Activated B cell treated with CpG ODN at 0.5 μM for 24 hours (primary cell): ENCODE results near the gene BICDL1. TPM values are rescaled to one million over a fixed set of nuclear protein-coding genes. Genes with fewer than 3 reads are reported as not detected.

Source experiments
- ATAC-seq: fragments of 200-7000 bp; cut with Tn5 transposase; one replicate; pipeline ENCODE4 v1.10.0; 2021; ENCODE audit warnings: low read depth, mild to moderate bottlenecking, moderate library complexity
- CTCF ChIA-PET: fragments of 350-600 bp; sonication (Branson Sonifier 250); formaldehyde crosslinking; loops from one replicate; lab custom pipeline; 2021; ENCODE audit warnings: antibody characterized with exemption; lab: Charles Lee
- POLR2A ChIA-PET: fragments of 350-600 bp; sonication (Branson Sonifier 250); formaldehyde crosslinking; loops from one replicate; lab custom pipeline; 2021; ENCODE audit warnings: antibody characterized with exemption; lab: Charles Lee
- DNase-seq: peaks from one replicate; pipeline ENCODE4 v3.0.0; 2022
- H3K27ac Mint-ChIP-seq: one replicate; pipeline ENCODE4 v1.8.0; 2020; ENCODE audit warnings: mixed read lengths
- H3K27me3 Mint-ChIP-seq: one replicate; pipeline ENCODE4 v1.8.0; 2021; ENCODE audit warnings: mixed read lengths
- H3K36me3 Mint-ChIP-seq: one replicate; pipeline ENCODE4 v1.8.0; 2021; ENCODE audit warnings: low read depth, mixed read lengths
- H3K4me1 Mint-ChIP-seq: one replicate; pipeline ENCODE4 v1.8.0; 2021; ENCODE audit warnings: mixed read lengths
- H3K4me3 Mint-ChIP-seq: one replicate; pipeline ENCODE4 v1.8.0; 2020; ENCODE audit warnings: mild to moderate bottlenecking, mixed read lengths
- H3K9me3 Mint-ChIP-seq: one replicate; pipeline ENCODE4 v1.8.0; 2020; ENCODE audit warnings: mixed read lengths
- intact Hi-C: fragments of 100-400 bp; cut with micrococcal nuclease; formaldehyde crosslinking; loops from one replicate; pipeline ENCODE4 v1.15.1; 2024
- total RNA-seq: library from RNA; stranded (reverse); gene quantifications from 2 replicates; pipeline ENCODE4 v1.2.3, GENCODE V29; 2022
- TF ChIP-seq, protein P1 (sequence below): fragments of 200-600 bp; IDR thresholded peaks from one replicate; pipeline ENCODE4 v1.8.0; 2022; ENCODE audit warnings: antibody characterized with exemption, mild to moderate bottlenecking

Gene BICDL1
- total RNA-seq, 1 donor from 2014 or later = 16.8 TPM

GRCh38 chr12:120130011-120130410 is 141.0 kb downstream of the BICDL1 start:
- no peaks in the 10 kb centered on the region for H3K27me3 Mint-ChIP-seq
- H3K36me3 Mint-ChIP-seq = peaks cover 82% of the 10 kb centered on the region
- ATAC-seq = no peak
- ChIA-PET CTCF (no interaction called here), POLR2A (no interaction called here)
- intact Hi-C loops = no loop called here
- peaks cover 29% of the 10 kb centered on the region for H3K4me1 Mint-ChIP-seq
- H3K27ac Mint-ChIP-seq = no peak overlapping the region
- no peak overlapping the region for H3K4me3 Mint-ChIP-seq
- no peak for DNase-seq
- no peaks in the 10 kb centered on the region for H3K9me3 Mint-ChIP-seq
- TF ChIP-seq, protein P1, sequence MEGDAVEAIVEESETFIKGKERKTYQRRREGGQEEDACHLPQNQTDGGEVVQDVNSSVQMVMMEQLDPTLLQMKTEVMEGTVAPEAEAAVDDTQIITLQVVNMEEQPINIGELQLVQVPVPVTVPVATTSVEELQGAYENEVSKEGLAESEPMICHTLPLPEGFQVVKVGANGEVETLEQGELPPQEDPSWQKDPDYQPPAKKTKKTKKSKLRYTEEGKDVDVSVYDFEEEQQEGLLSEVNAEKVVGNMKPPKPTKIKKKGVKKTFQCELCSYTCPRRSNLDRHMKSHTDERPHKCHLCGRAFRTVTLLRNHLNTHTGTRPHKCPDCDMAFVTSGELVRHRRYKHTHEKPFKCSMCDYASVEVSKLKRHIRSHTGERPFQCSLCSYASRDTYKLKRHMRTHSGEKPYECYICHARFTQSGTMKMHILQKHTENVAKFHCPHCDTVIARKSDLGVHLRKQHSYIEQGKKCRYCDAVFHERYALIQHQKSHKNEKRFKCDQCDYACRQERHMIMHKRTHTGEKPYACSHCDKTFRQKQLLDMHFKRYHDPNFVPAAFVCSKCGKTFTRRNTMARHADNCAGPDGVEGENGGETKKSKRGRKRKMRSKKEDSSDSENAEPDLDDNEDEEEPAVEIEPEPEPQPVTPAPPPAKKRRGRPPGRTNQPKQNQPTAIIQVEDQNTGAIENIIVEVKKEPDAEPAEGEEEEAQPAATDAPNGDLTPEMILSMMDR = no peak

GRCh38 chr12:120131116-120131515 is 142.1 kb downstream of the BICDL1 start:
- Mint-ChIP-seq H3K4me3 (no peak overlapping the region), H3K36me3 (peaks cover 88% of the 10 kb centered on the region), H3K27me3 (no peaks in the 10 kb centered on the region), H3K27ac (no peak overlapping the region), H3K4me1 (peaks cover 29% of the 10 kb centered on the region), H3K9me3 (no peaks in the 10 kb centered on the region)
- TF ChIP-seq, protein P1 = no peak
- intact Hi-C loops = no loop called here
- no peak for DNase-seq
- ATAC-seq = no peak
- CTCF ChIA-PET = interaction anchor here (1.6 kb wide), 1 partner anchor 14 kb away, joined by 4 read pairs; the partner anchor contains the start of gene RAB35
- POLR2A ChIA-PET = interaction anchor here (0.7 to 3.2 kb wide), 3 partner anchors 12 to 70 kb away, joined by 3 to 21 read pairs (median 13); partner anchors contain the start of genes RAB35 and RPLP0

- POLR2A ChIA-PET = interaction anchor here (0.6 to 3.2 kb wide), 10 partner anchors 10 to 159 kb away, joined by 3 to 21 read pairs (median 4); partner anchors contain the start of genes RAB35 and RPLP0
- ATAC-seq (no peak), DNase-seq (no peak)
- no peaks in the 10 kb centered on the region for H3K27me3 Mint-ChIP-seq
- peak overlapping the region; percentile 33 for H3K4me3 Mint-ChIP-seq
- TF ChIP-seq, protein P1 = no peak
- CTCF ChIA-PET = interaction anchor here (1.5 to 1.6 kb wide), 2 partner anchors 12 to 16 kb away, joined by 4 to 6 read pairs; partner anchors contain the start of gene RAB35
- H3K4me1 Mint-ChIP-seq = peaks cover 28% of the 10 kb centered on the region
- intact Hi-C loops = loop anchor here (2.0 kb wide), 1 partner anchor 21 kb away; no protein-coding TSS in a partner anchor
- no peaks in the 10 kb centered on the region for H3K9me3 Mint-ChIP-seq
- peak overlapping the region; percentile 80 for H3K27ac Mint-ChIP-seq
- peaks cover 90% of the 10 kb centered on the region for H3K36me3 Mint-ChIP-seq
These were observed 143.2 kb downstream of the BICDL1 start for GRCh38 chr12:120132054-120132836.

DNA sequence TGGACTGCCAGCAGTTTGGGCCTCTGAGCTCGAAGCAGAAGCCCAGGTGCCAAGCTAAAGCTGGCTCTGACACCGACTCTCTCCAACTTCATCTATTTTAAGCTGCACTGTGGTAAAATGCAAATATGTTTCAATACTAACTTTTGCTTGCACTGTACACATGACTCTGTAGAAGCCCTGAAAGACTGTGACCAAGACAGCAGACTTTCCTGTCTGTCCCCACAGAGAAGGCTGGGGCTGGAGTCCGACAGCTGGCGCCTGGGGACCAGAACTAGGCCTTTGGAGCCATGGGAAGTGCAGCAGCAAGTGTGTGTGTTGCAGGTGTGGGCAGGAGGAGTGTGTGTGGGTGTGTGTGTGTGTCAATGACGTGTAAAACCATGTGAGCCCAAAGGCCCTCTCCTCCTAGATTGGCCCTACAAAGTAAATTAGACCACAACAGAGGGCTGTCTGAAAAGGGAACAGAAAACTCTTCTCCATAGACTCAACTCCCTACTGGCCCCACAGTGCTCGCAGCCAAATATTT is 143.9 kb downstream of the BICDL1 start:
- TF ChIP-seq, protein P1 = no peak
- peak overlapping the region; percentile 80 for H3K27ac Mint-ChIP-seq
- peak; percentile 81 for ATAC-seq
- intact Hi-C loops = loop anchor here (1.0 to 2.0 kb wide), 2 partner anchors 14 to 22 kb away; no protein-coding TSS in a partner anchor
- H3K9me3 Mint-ChIP-seq = no peaks in the 10 kb centered on the region
- CTCF ChIA-PET = interaction anchor here (1.5 to 1.6 kb wide), 2 partner anchors 13 to 16 kb away, joined by 4 to 6 read pairs; partner anchors contain the start of gene RAB35
- POLR2A ChIA-PET = interaction anchor here (0.6 to 3.2 kb wide), 9 partner anchors 11 to 158 kb away, joined by 3 to 21 read pairs (median 5); partner anchors contain the start of genes RAB35 and RPLP0
- H3K36me3 Mint-ChIP-seq = peaks cover 90% of the 10 kb centered on the region
- DNase-seq = peak; percentile 22
- H3K27me3 Mint-ChIP-seq = no peaks in the 10 kb centered on the region
- peak overlapping the region; percentile 33 for H3K4me3 Mint-ChIP-seq
- H3K4me1 Mint-ChIP-seq = peaks cover 28% of the 10 kb centered on the region
